Glutamatergic neuron (in vitro differentiated cells): ENCODE results near the gene WT1. TPM values are rescaled to one million over a fixed set of nuclear protein-coding genes. Genes with fewer than 3 reads are reported as not detected.
"Not testable (repeated sequence)": the region's sequence is repeated elsewhere in the genome, so short reads cannot be mapped to it uniquely, and the experiment has no call there.

Experiments used
- DNase-seq: peaks from one replicate; pipeline ENCODE4 v3.0.0; 2022
- H3K27ac Mint-ChIP-seq: one replicate; pipeline ENCODE4 v1.8.0; 2020; ENCODE audit warnings: mild to moderate bottlenecking, mixed read lengths, inconsistent platforms; ENCODE audit not compliant: unreplicated experiment
- H3K27me3 Mint-ChIP-seq: one replicate; pipeline ENCODE4 v1.8.0; 2020; ENCODE audit warnings: mild to moderate bottlenecking, moderate library complexity, mixed read lengths, inconsistent platforms; ENCODE audit not compliant: unreplicated experiment
- H3K36me3 Mint-ChIP-seq: one replicate; pipeline ENCODE4 v1.8.0; 2020; ENCODE audit warnings: mild to moderate bottlenecking, mixed read lengths, inconsistent platforms; ENCODE audit not compliant: unreplicated experiment
- H3K4me1 Mint-ChIP-seq: one replicate; pipeline ENCODE4 v1.8.0; 2020; ENCODE audit warnings: mild to moderate bottlenecking, low read depth, mixed read lengths, inconsistent platforms; ENCODE audit not compliant: unreplicated experiment
- H3K4me3 Mint-ChIP-seq: one replicate; pipeline ENCODE4 v1.8.0; 2020; ENCODE audit warnings: mild to moderate bottlenecking, mixed read lengths, inconsistent platforms; ENCODE audit not compliant: unreplicated experiment
- H3K9me3 Mint-ChIP-seq: one replicate; pipeline ENCODE4 v1.8.0; 2020; ENCODE audit warnings: mild to moderate bottlenecking, moderate library complexity, mixed read lengths, inconsistent platforms; ENCODE audit not compliant: unreplicated experiment
- CTCF ChIP-seq: fragments of 200-600 bp; sonication (generic); IDR thresholded peaks from one replicate; pipeline ENCODE4 v1.5.0; 2021; ENCODE audit not compliant: partially characterized antibody, unreplicated experiment
- total RNA-seq: library from RNA; stranded (reverse); fragmentation: NEBNext Ultra II Directional; extraction: Animal tissue kit (Norgen Biotek cat#: 25700); gene quantifications from one replicate; pipeline ENCODE4 v1.2.1, GENCODE V29; 2021; ENCODE audit not compliant: unreplicated experiment

WT1 gene
- total RNA-seq, 1 donor from 2014 or later = not detected

GRCh38 chr11:32379719-32380118 lies 55.6 kb downstream of the WT1 start:
- Mint-ChIP-seq H3K4me1 (no peaks in the 10 kb centered on the region), H3K27me3 (no peaks in the 10 kb centered on the region), H3K36me3 (no peaks in the 10 kb centered on the region), H3K27ac (no peak overlapping the region), H3K9me3 (peaks cover 2% of the 10 kb centered on the region), H3K4me3 (no peak overlapping the region)
- DNase-seq = no peak
- no peak for TF ChIP-seq CTCF

- peaks cover 2% of the 10 kb centered on the region for H3K9me3 Mint-ChIP-seq
- H3K4me1 Mint-ChIP-seq = no peaks in the 10 kb centered on the region
- H3K27ac Mint-ChIP-seq = no peak overlapping the region
- DNase-seq = no peak
- no peak for TF ChIP-seq CTCF
- no peak overlapping the region for H3K4me3 Mint-ChIP-seq
- H3K36me3 Mint-ChIP-seq = no peaks in the 10 kb centered on the region
- no peaks in the 10 kb centered on the region for H3K27me3 Mint-ChIP-seq
Observed at GRCh38 chr11:32375826-32376225, 59.5 kb downstream of the WT1 start.

GRCh38 chr11:32374261-32374711 lies 61.1 kb downstream of the WT1 start:
- peaks cover 10% of the 10 kb centered on the region for H3K36me3 Mint-ChIP-seq
- H3K27me3 Mint-ChIP-seq = peaks cover 2% of the 10 kb centered on the region
- H3K9me3 Mint-ChIP-seq = peaks cover 2% of the 10 kb centered on the region
- H3K4me3 Mint-ChIP-seq = no peak overlapping the region
- H3K4me1 Mint-ChIP-seq = no peaks in the 10 kb centered on the region
- H3K27ac Mint-ChIP-seq = no peak overlapping the region
- peak; percentile 64 for TF ChIP-seq CTCF
- DNase-seq = peak; percentile 61

- H3K27me3 Mint-ChIP-seq, DNase-seq: not testable (repeated sequence)
Observed at GRCh38 chr11:32369987-32370386, 65.4 kb downstream of the WT1 start.

GRCh38 chr11:32366666-32367065 lies 68.7 kb downstream of the WT1 start:
- peaks cover 4% of the 10 kb centered on the region for H3K27me3 Mint-ChIP-seq
- no peaks in the 10 kb centered on the region for H3K9me3 Mint-ChIP-seq
- TF ChIP-seq CTCF = no peak
- no peak for DNase-seq
- H3K4me1 Mint-ChIP-seq = no peaks in the 10 kb centered on the region
- no peak overlapping the region for H3K4me3 Mint-ChIP-seq
- peaks cover 12% of the 10 kb centered on the region for H3K36me3 Mint-ChIP-seq
- H3K27ac Mint-ChIP-seq = no peak overlapping the region

More at GRCh38 chr11:32369987-32370386, 65.4 kb downstream of the WT1 start:
- H3K9me3 Mint-ChIP-seq, H3K4me1 Mint-ChIP-seq, H3K4me3 Mint-ChIP-seq, H3K27ac Mint-ChIP-seq: not testable (repeated sequence)
- H3K36me3 Mint-ChIP-seq = peaks cover 12% of the 10 kb centered on the region
